ENCODE measurements around the gene CMTM7. TPM values are rescaled to one million over a fixed set of nuclear protein-coding genes. Genes with fewer than 3 reads are reported as not detected.

Gene CMTM7
- total and polyA plus RNA-seq, 9 of the 15 experiments (the other 6 are each of a cell fraction or from before 2014, with no cell fraction given), result 0.03 to 1.6 (median 0.42) TPM; not detected in 4

DNA sequence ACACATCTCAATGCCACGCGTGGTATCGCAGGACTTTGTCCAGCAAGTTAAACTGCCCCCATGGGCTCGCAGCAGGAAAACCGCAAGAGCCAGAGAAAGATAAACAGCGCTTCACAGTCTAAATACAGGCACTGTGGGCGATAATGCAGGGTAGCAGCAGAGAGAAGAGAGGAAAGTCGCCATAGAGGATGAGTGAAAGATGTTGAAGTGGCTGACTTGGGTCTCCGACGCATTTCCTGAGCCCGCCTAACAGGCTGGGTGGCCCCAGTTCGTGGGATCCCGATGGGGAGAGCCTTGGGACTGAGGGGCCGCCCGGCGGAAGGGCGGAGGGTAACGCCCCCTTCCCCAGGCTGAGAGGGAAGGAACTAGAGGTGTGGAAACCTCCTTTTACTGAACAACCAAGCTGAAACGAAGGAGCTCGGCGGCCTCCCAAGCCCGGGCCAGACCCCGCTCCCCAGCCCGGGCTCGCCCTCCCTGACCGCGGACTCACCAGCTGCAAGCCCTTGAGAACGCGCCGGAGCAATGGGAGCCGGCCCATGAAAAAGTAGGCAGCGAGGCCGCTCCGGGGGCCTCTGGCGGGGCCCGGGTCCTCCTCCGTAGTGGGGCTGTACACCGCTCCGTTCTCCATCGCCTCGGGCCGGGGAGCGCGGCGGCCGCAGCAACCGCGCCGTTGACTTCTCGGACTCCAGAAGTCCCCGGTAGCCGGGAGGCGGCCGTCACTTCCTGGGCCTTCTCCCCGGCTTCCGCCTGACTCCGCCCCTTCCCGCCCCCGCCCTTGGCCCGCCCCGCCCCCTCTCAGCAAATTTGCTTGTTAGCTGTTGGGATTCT is 110.7 kb downstream of the CMTM7 start, which contains the start of gene CMTM6 (continued):
- no peak for TF ChIP-seq ZNF609 (CRISPR knock-in tag; IDR thresholded peaks at IDR 0.05; ENCODE audit: borderline replicate concordance)
- TF ChIP-seq, protein P1, sequence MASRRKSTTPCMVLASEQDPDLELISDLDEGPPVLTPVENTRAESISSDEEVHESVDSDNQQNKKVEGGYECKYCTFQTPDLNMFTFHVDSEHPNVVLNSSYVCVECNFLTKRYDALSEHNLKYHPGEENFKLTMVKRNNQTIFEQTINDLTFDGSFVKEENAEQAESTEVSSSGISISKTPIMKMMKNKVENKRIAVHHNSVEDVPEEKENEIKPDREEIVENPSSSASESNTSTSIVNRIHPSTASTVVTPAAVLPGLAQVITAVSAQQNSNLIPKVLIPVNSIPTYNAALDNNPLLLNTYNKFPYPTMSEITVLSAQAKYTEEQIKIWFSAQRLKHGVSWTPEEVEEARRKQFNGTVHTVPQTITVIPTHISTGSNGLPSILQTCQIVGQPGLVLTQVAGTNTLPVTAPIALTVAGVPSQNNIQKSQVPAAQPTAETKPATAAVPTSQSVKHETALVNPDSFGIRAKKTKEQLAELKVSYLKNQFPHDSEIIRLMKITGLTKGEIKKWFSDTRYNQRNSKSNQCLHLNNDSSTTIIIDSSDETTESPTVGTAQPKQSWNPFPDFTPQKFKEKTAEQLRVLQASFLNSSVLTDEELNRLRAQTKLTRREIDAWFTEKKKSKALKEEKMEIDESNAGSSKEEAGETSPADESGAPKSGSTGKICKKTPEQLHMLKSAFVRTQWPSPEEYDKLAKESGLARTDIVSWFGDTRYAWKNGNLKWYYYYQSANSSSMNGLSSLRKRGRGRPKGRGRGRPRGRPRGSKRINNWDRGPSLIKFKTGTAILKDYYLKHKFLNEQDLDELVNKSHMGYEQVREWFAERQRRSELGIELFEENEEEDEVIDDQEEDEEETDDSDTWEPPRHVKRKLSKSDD (conservative IDR thresholded peaks at IDR 0.05; ENCODE audit: low read length), result no peak
- TF ChIP-seq TAL1 (IDR thresholded peaks at IDR 0.05), result peak; percentile 50
- TF ChIP-seq POLR2H (tag; IDR thresholded peaks at IDR 0.05; ENCODE audit: low read depth), result peak; percentile 40
- no peak for TF ChIP-seq TAF7 (tag; IDR thresholded peaks at IDR 0.05)
- peak; percentile 79; the same call in 1 of the 2 replicates for TF ChIP-seq THRB (CRISPR knock-in tag; conservative IDR thresholded peaks at IDR 0.05)
- 0 out of 2 replicates have a peak, but pooled peaks have one; percentile 45 for TF ChIP-seq MTA2 (IDR thresholded peaks at IDR 0.05; ENCODE audit: low read depth)
- peak; percentile 82 for TF ChIP-seq RNF2 (IDR thresholded peaks at IDR 0.05)
- TF ChIP-seq FOXJ2 (tag; IDR thresholded peaks at IDR 0.05), result 0 out of 2 replicates have a peak, but pooled peaks have one; percentile 20
- 0 out of 2 replicates have a peak, but pooled peaks have one; percentile 22 for TF ChIP-seq JUND (IDR thresholded peaks at IDR 0.05; ENCODE audit: borderline replicate concordance, low read depth, low read length)
- no peak; the same call in 2 of the 3 replicates for TF ChIP-seq JUND (tag; IDR thresholded peaks at IDR 0.05; ENCODE audit: borderline replicate concordance, low read depth, low read length)
- no peak for TF ChIP-seq MCM5 (IDR thresholded peaks at IDR 0.05; ENCODE audit: low read depth)
- 0 out of 2 replicates have a peak, but pooled peaks have one; percentile 39 for TF ChIP-seq SMARCA5 (IDR thresholded peaks at IDR 0.05)
- peak; percentile 82 for TF ChIP-seq SMARCE1 (IDR thresholded peaks at IDR 0.05)
- TF ChIP-seq MTA1 (IDR thresholded peaks at IDR 0.05; ENCODE audit: borderline replicate concordance), result no peak
- no peak for TF ChIP-seq ZNF184 (CRISPR knock-in tag; IDR thresholded peaks at IDR 0.05)
- peak; percentile 78 for TF ChIP-seq RBBP5 (IDR thresholded peaks at IDR 0.05; ENCODE audit: borderline replicate concordance, insufficient read depth, low read length, poor library complexity, severe bottlenecking)
- peak; percentile 72; the same call in 1 of the 2 replicates for TF ChIP-seq GABPB1 (CRISPR knock-in tag; IDR thresholded peaks at IDR 0.05)
- TF ChIP-seq PHF8 (IDR thresholded peaks at IDR 0.05; ENCODE audit: borderline replicate concordance, low read length), result peak; percentile 88
- TF ChIP-seq SRSF7 (optimal IDR thresholded peaks at IDR 0.05; ENCODE audit: low read depth, low read length), result no peak

All from K562 (cell line).